ENCODE data around the gene CRLF1. TPM values are rescaled to one million over a fixed set of nuclear protein-coding genes. Genes with fewer than 3 reads are reported as not detected.
A peak's percentile ranks its signal among the peaks of the same experiment; 100 is the strongest.
"Not testable (repeated sequence)": the region's sequence is repeated elsewhere in the genome, so short reads cannot be mapped to it uniquely, and the experiment has no call there.

CRLF1 gene
- total RNA-seq, 4 donors from 2014 or later, result 14.9 to 61.6 (median 35.3) TPM

- intact Hi-C loops (cut with DNase I; ENCODE audit: low total_unique reads), result loop anchor here (1.0 to 5.0 kb wide), 4 partner anchors 80 to 347 kb away; partner anchors contain the start of genes HOMER3 and UPF1
- no peak for ATAC-seq
- Histone ChIP-seq H3K4me3 (peak overlapping the region; percentile 34 to 54 (median 46)), H3K4me1 (peaks cover 18 to 20% of the 10 kb centered on the region in 2 donors), H3K27me3 (no peaks in the 10 kb centered on the region), H3K9me3 (no peaks in the 10 kb centered on the region), H3K27ac (peak overlapping the region in 1 of 4 donors; percentile 13), H3K36me3 (peaks cover 0 to 12% of the 10 kb centered on the region in 2 donors)
- no peak for DNase-seq
- no peak for TF ChIP-seq CTCF (IDR thresholded peaks at IDR 0.05 in 4 of 5, conservative IDR thresholded peaks at IDR 0.05 in 1 of 5)
- no peak for TF ChIP-seq POLR2A (IDR thresholded peaks at IDR 0.05)
- in situ Hi-C loops (cut with MboI; ENCODE audit: low sequenced_read_pairs in 4 of 4), result loop anchor here (10.0 to 25.0 kb wide), 4 partner anchors 80 to 260 kb away; partner anchors contain the start of gene UPF1 (in 1 of the 4)
Observed at GRCh38 chr19:18594824-18595373, 11.7 kb downstream of the CRLF1 start.

GRCh38 chr19:18594096-18594823 lies 12.3 kb downstream of the CRLF1 start:
- TF ChIP-seq CTCF (IDR thresholded peaks at IDR 0.05 in 4 of 5, conservative IDR thresholded peaks at IDR 0.05 in 1 of 5), result peak; percentile 81 to 93 (median 91)
- no peak for TF ChIP-seq POLR2A (IDR thresholded peaks at IDR 0.05)
- intact Hi-C loops (cut with DNase I; ENCODE audit: low total_unique reads) (loop anchor here (1.0 to 5.0 kb wide), 4 partner anchors 81 to 348 kb away; partner anchors contain the start of genes HOMER3 and UPF1), in situ Hi-C loops (cut with MboI; ENCODE audit: low sequenced_read_pairs in 4 of 4) (loop anchor here (10.0 to 25.0 kb wide), 4 partner anchors 81 to 261 kb away; partner anchors contain the start of gene UPF1 (in 1 of the 4))
- peak overlapping the region; percentile 34 to 54 (median 46) for H3K4me3 ChIP-seq
- no peaks in the 10 kb centered on the region for H3K9me3 ChIP-seq
- peak overlapping the region in 2 of 4 donors; percentile 13 to 32 for H3K27ac ChIP-seq
- no peaks in the 10 kb centered on the region for H3K27me3 ChIP-seq
- H3K4me1 ChIP-seq, result peaks cover 24 to 26% of the 10 kb centered on the region in 2 donors
- DNase-seq (peak; percentile 30 to 57), ATAC-seq (peak; percentile 51 to 57)
- peaks cover 0 to 12% of the 10 kb centered on the region in 2 donors for H3K36me3 ChIP-seq

- no peaks in the 10 kb centered on the region for H3K9me3 ChIP-seq
- in situ Hi-C loops (cut with MboI; ENCODE audit: low sequenced_read_pairs in 4 of 4) (loop anchor here (10.0 to 25.0 kb wide), 4 partner anchors 81 to 261 kb away; partner anchors contain the start of gene UPF1 (in 1 of the 4)), intact Hi-C loops (cut with DNase I; ENCODE audit: low total_unique reads) (loop anchor here (1.0 to 5.0 kb wide), 4 partner anchors 81 to 349 kb away; partner anchors contain the start of genes HOMER3 and UPF1)
- H3K27me3 ChIP-seq, result no peaks in the 10 kb centered on the region
- H3K27ac ChIP-seq, result peak overlapping the region in 1 of 4 donors; percentile 15
- peak overlapping the region in 1 of 4 donors; percentile 44 for H3K4me3 ChIP-seq
- DNase-seq (no peak), ATAC-seq (no peak)
- H3K36me3 ChIP-seq, result peaks cover 0 to 12% of the 10 kb centered on the region in 2 donors
- TF ChIP-seq POLR2A (IDR thresholded peaks at IDR 0.05), result no peak
- H3K4me1 ChIP-seq, result peaks cover 26% of the 10 kb centered on the region in 2 donors
Observed at GRCh38 chr19:18593367-18594095, 13.1 kb downstream of the CRLF1 start.

GRCh38 chr19:18592732-18593131 lies 13.9 kb downstream of the CRLF1 start:
- intact Hi-C loops (cut with DNase I; ENCODE audit: low total_unique reads), result loop anchor here (5.0 kb wide), 2 partner anchors 240 to 350 kb away; partner anchors contain the start of genes HOMER3 and UPF1
- ATAC-seq, result not testable (repeated sequence)

GRCh38 chr19:18591735-18592385 lies 14.7 kb downstream of the CRLF1 start:
- no peak overlapping the region for H3K4me3 ChIP-seq
- H3K27me3 ChIP-seq, result no peaks in the 10 kb centered on the region
- H3K4me1 ChIP-seq, result peaks cover 32 to 33% of the 10 kb centered on the region in 2 donors
- intact Hi-C loops (cut with DNase I; ENCODE audit: low total_unique reads), result loop anchor here (5.0 kb wide), 2 partner anchors 240 to 350 kb away; partner anchors contain the start of genes HOMER3 and UPF1
- TF ChIP-seq POLR2A (IDR thresholded peaks at IDR 0.05) (no peak), CTCF (IDR thresholded peaks at IDR 0.05 in 4 of 5, conservative IDR thresholded peaks at IDR 0.05 in 1 of 5) (no peak)
- ATAC-seq (no peak), DNase-seq (peak in 1 of 2 donors; percentile 36)
- H3K9me3 ChIP-seq, result no peaks in the 10 kb centered on the region
- peak overlapping the region in 1 of 4 donors; percentile 27 for H3K27ac ChIP-seq
- H3K36me3 ChIP-seq, result peaks cover 0 to 12% of the 10 kb centered on the region in 2 donors
- in situ Hi-C loops (cut with MboI; ENCODE audit: low sequenced_read_pairs in 4 of 4), result loop anchor here (10.0 to 25.0 kb wide), 4 partner anchors 83 to 263 kb away; partner anchors contain the start of gene UPF1 (in 1 of the 4)

More at GRCh38 chr19:18592732-18593131, 13.9 kb downstream of the CRLF1 start:
- Histone ChIP-seq H3K36me3 (peaks cover 0 to 12% of the 10 kb centered on the region in 2 donors), H3K4me1 (peaks cover 32 to 33% of the 10 kb centered on the region in 2 donors), H3K27ac (peak overlapping the region in 1 of 4 donors; percentile 27)
- DNase-seq, H3K27me3 ChIP-seq, H3K4me3 ChIP-seq, H3K9me3 ChIP-seq: not testable (repeated sequence)
- in situ Hi-C loops (cut with MboI; ENCODE audit: low sequenced_read_pairs in 4 of 4), result loop anchor here (10.0 to 25.0 kb wide), 4 partner anchors 82 to 262 kb away; partner anchors contain the start of gene UPF1 (in 1 of the 4)

Data from gastrocnemius medialis (tissue), 4 donors.